ENCODE results near the gene MTNR1A. TPM values are rescaled to one million over a fixed set of nuclear protein-coding genes. Genes with fewer than 3 reads are reported as not detected.

The MTNR1A gene
- polyA plus RNA-seq, 1 donor (not counting 4 experiments of a cell fraction or from before 2014, with no cell fraction given): 0.12 TPM

- H3K9me3 ChIP-seq (ENCODE audit: control insufficient read depth, low read depth, low read length): no peaks in the 10 kb centered on the region
- H3K79me2 ChIP-seq (ENCODE audit: control insufficient read depth, insufficient read depth, low read length): no peaks in the 10 kb centered on the region
- H2AFZ ChIP-seq (ENCODE audit: control insufficient read depth, low read length): no peak overlapping the region
- H3K4me2 ChIP-seq (ENCODE audit: control insufficient read depth, extremely low read depth, insufficient read depth, low read depth, low read length): no peak overlapping the region
- H3K36me3 ChIP-seq (ENCODE audit: control insufficient read depth in 2 of 2, extremely low read depth in 1 of 2, insufficient read depth in 2 of 2, low read length in 2 of 2): no peaks in the 10 kb centered on the region
- no peak for FAIRE-seq
- H3K27ac ChIP-seq (ENCODE audit: control insufficient read depth, insufficient read depth, low read length): no peak overlapping the region
- no peaks in the 10 kb centered on the region for H3K9me1 ChIP-seq (ENCODE audit: control insufficient read depth, extremely low read depth, insufficient read depth, low read length)
- no peak overlapping the region for H3K9ac ChIP-seq (ENCODE audit: control insufficient read depth, extremely low read depth, insufficient read depth, low read length)
- H3K4me3 ChIP-seq (ENCODE audit: control insufficient read depth in 2 of 3, extremely low read depth in 1 of 3, insufficient read depth in 2 of 3, low read depth in 1 of 3, low read length in 3 of 3): no peak overlapping the region
- TF ChIP-seq CTCF (optimal IDR thresholded peaks at IDR 0.05 in 1 of 3, IDR thresholded peaks at IDR 0.05 in 1 of 3, conservative IDR thresholded peaks at IDR 0.05 in 1 of 3; ENCODE audit: extremely low read depth in 1 of 3, insufficient read depth in 2 of 3, low read length in 3 of 3) (no peak), EZH2 (IDR thresholded peaks at IDR 0.05; ENCODE audit: low read length) (no peak)
- dilution Hi-C loops (cut with MboI; ENCODE audit: extremely low pct_ligation_motif_present, low sequenced_read_pairs): loop anchor here (10.0 kb wide), 1 partner anchor 262 kb away; no protein-coding TSS in a partner anchor
- H4K20me1 ChIP-seq (ENCODE audit: control insufficient read depth, extremely low read depth, insufficient read depth, low read length): no peaks in the 10 kb centered on the region
- H3K4me1 ChIP-seq (ENCODE audit: control insufficient read depth, extremely low read depth, insufficient read depth, low read length): peaks cover 6% of the 10 kb centered on the region
- H3K27me3 ChIP-seq (ENCODE audit: control insufficient read depth, extremely low read depth, insufficient read depth, low read length): peaks cover 10% of the 10 kb centered on the region
- no peak for DNase-seq (ENCODE audit: low read depth, low spot score)
These were observed 1.7 kb upstream of the MTNR1A start for GRCh38 chr4:186557061-186557460.

- H3K4me1 ChIP-seq (ENCODE audit: control insufficient read depth, extremely low read depth, insufficient read depth, low read length): peaks cover 6% of the 10 kb centered on the region
- dilution Hi-C loops (cut with MboI; ENCODE audit: extremely low pct_ligation_motif_present, low sequenced_read_pairs): loop anchor here (10.0 kb wide), 1 partner anchor 260 kb away; no protein-coding TSS in a partner anchor
- TF ChIP-seq EZH2 (IDR thresholded peaks at IDR 0.05; ENCODE audit: low read length): no peak
- TF ChIP-seq CTCF (optimal IDR thresholded peaks at IDR 0.05 in 1 of 3, IDR thresholded peaks at IDR 0.05 in 1 of 3, conservative IDR thresholded peaks at IDR 0.05 in 1 of 3; ENCODE audit: extremely low read depth in 1 of 3, insufficient read depth in 2 of 3, low read length in 3 of 3): peak; percentile 14 to 31 (median 29)
- peak overlapping the region; percentile 89 for H3K4me2 ChIP-seq (ENCODE audit: control insufficient read depth, extremely low read depth, insufficient read depth, low read depth, low read length)
- H3K36me3 ChIP-seq (ENCODE audit: control insufficient read depth in 2 of 2, extremely low read depth in 1 of 2, insufficient read depth in 2 of 2, low read length in 2 of 2): no peaks in the 10 kb centered on the region
- no peak overlapping the region for H3K27ac ChIP-seq (ENCODE audit: control insufficient read depth, insufficient read depth, low read length)
- H3K79me2 ChIP-seq (ENCODE audit: control insufficient read depth, insufficient read depth, low read length): no peaks in the 10 kb centered on the region
- no peaks in the 10 kb centered on the region for H3K9me1 ChIP-seq (ENCODE audit: control insufficient read depth, extremely low read depth, insufficient read depth, low read length)
- no peak for DNase-seq (ENCODE audit: low read depth, low spot score)
- FAIRE-seq: peak; percentile 57
- peaks cover 10% of the 10 kb centered on the region for H3K27me3 ChIP-seq (ENCODE audit: control insufficient read depth, extremely low read depth, insufficient read depth, low read length)
- peak overlapping the region in 2 of 3 experiments; percentile 54 to 61 for H3K4me3 ChIP-seq (ENCODE audit: control insufficient read depth in 2 of 3, extremely low read depth in 1 of 3, insufficient read depth in 2 of 3, low read depth in 1 of 3, low read length in 3 of 3)
- peak overlapping the region; percentile 74 for H2AFZ ChIP-seq (ENCODE audit: control insufficient read depth, low read length)
- no peak overlapping the region for H3K9ac ChIP-seq (ENCODE audit: control insufficient read depth, extremely low read depth, insufficient read depth, low read length)
- no peaks in the 10 kb centered on the region for H3K9me3 ChIP-seq (ENCODE audit: control insufficient read depth, low read depth, low read length)
- H4K20me1 ChIP-seq (ENCODE audit: control insufficient read depth, extremely low read depth, insufficient read depth, low read length): no peaks in the 10 kb centered on the region
These were observed 841 bp downstream of the MTNR1A start for GRCh38 chr4:186554539-186554913.

Measured in keratinocyte (primary cell).